ENCODE data around the gene TSN. TPM values are rescaled to one million over a fixed set of nuclear protein-coding genes. Genes with fewer than 3 reads are reported as not detected.

The TSN gene
- polyA plus RNA-seq, 1 donor (not counting 4 experiments of a cell fraction or from before 2014, with no cell fraction given): 78.4 TPM

GRCh38 chr2:121764681-121765228 is 9.3 kb downstream of the TSN start:
- peaks cover 2% of the 10 kb centered on the region for H3K9me1 ChIP-seq (ENCODE audit: control insufficient read depth, extremely low read depth, insufficient read depth, low read length)

GRCh38 chr2:121766624-121767023 is 11.2 kb downstream of the TSN start:
- FAIRE-seq: no peak
- H3K27me3 ChIP-seq (ENCODE audit: control insufficient read depth, extremely low read depth, insufficient read depth, low read length): no peaks in the 10 kb centered on the region
- peaks cover 19 to 30% of the 10 kb centered on the region in 2 experiments for H3K36me3 ChIP-seq (ENCODE audit: control insufficient read depth in 2 of 2, extremely low read depth in 1 of 2, insufficient read depth in 2 of 2, low read length in 2 of 2)
- H4K20me1 ChIP-seq (ENCODE audit: control insufficient read depth, extremely low read depth, insufficient read depth, low read length): no peaks in the 10 kb centered on the region
- peaks cover 2% of the 10 kb centered on the region for H3K9me1 ChIP-seq (ENCODE audit: control insufficient read depth, extremely low read depth, insufficient read depth, low read length)
- H3K4me3 ChIP-seq (ENCODE audit: control insufficient read depth in 2 of 3, extremely low read depth in 1 of 3, insufficient read depth in 2 of 3, low read depth in 1 of 3, low read length in 3 of 3): no peak overlapping the region
- H3K9ac ChIP-seq (ENCODE audit: control insufficient read depth, extremely low read depth, insufficient read depth, low read length): no peak overlapping the region
- no peak overlapping the region for H3K4me2 ChIP-seq (ENCODE audit: control insufficient read depth, extremely low read depth, insufficient read depth, low read depth, low read length)
- dilution Hi-C loops (cut with MboI; ENCODE audit: extremely low pct_ligation_motif_present, low sequenced_read_pairs): no loop called here
- H3K4me1 ChIP-seq (ENCODE audit: control insufficient read depth, extremely low read depth, insufficient read depth, low read length): peaks cover 15% of the 10 kb centered on the region
- H2AFZ ChIP-seq (ENCODE audit: control insufficient read depth, low read length): no peak overlapping the region
- no peak for DNase-seq (ENCODE audit: low read depth, low spot score)
- no peaks in the 10 kb centered on the region for H3K9me3 ChIP-seq (ENCODE audit: control insufficient read depth, low read depth, low read length)
- TF ChIP-seq EZH2 (IDR thresholded peaks at IDR 0.05; ENCODE audit: low read length) (no peak), CTCF (optimal IDR thresholded peaks at IDR 0.05 in 1 of 3, IDR thresholded peaks at IDR 0.05 in 1 of 3, conservative IDR thresholded peaks at IDR 0.05 in 1 of 3; ENCODE audit: extremely low read depth in 1 of 3, insufficient read depth in 2 of 3, low read length in 3 of 3) (no peak)
- H3K27ac ChIP-seq (ENCODE audit: control insufficient read depth, insufficient read depth, low read length): no peak overlapping the region
- no peaks in the 10 kb centered on the region for H3K79me2 ChIP-seq (ENCODE audit: control insufficient read depth, insufficient read depth, low read length)

More at GRCh38 chr2:121764681-121765228, 9.3 kb downstream of the TSN start:
- H3K9ac ChIP-seq (ENCODE audit: control insufficient read depth, extremely low read depth, insufficient read depth, low read length): no peak overlapping the region
- DNase-seq (ENCODE audit: low read depth, low spot score): no peak
- H3K79me2 ChIP-seq (ENCODE audit: control insufficient read depth, insufficient read depth, low read length): peaks cover 1% of the 10 kb centered on the region
- no peaks in the 10 kb centered on the region for H4K20me1 ChIP-seq (ENCODE audit: control insufficient read depth, extremely low read depth, insufficient read depth, low read length)
- no peak for TF ChIP-seq EZH2 (IDR thresholded peaks at IDR 0.05; ENCODE audit: low read length)
- TF ChIP-seq CTCF (optimal IDR thresholded peaks at IDR 0.05 in 1 of 3, IDR thresholded peaks at IDR 0.05 in 1 of 3, conservative IDR thresholded peaks at IDR 0.05 in 1 of 3; ENCODE audit: extremely low read depth in 1 of 3, insufficient read depth in 2 of 3, low read length in 3 of 3): no peak
- dilution Hi-C loops (cut with MboI; ENCODE audit: extremely low pct_ligation_motif_present, low sequenced_read_pairs): no loop called here
- no peaks in the 10 kb centered on the region for H3K27me3 ChIP-seq (ENCODE audit: control insufficient read depth, extremely low read depth, insufficient read depth, low read length)
- H3K9me3 ChIP-seq (ENCODE audit: control insufficient read depth, low read depth, low read length): no peaks in the 10 kb centered on the region
- H2AFZ ChIP-seq (ENCODE audit: control insufficient read depth, low read length): no peak overlapping the region
- FAIRE-seq: peak; percentile 49
- H3K4me3 ChIP-seq (ENCODE audit: control insufficient read depth in 2 of 3, extremely low read depth in 1 of 3, insufficient read depth in 2 of 3, low read depth in 1 of 3, low read length in 3 of 3): no peak overlapping the region
- peaks cover 24 to 30% of the 10 kb centered on the region in 2 experiments for H3K36me3 ChIP-seq (ENCODE audit: control insufficient read depth in 2 of 2, extremely low read depth in 1 of 2, insufficient read depth in 2 of 2, low read length in 2 of 2)
- peak overlapping the region; percentile 22 for H3K27ac ChIP-seq (ENCODE audit: control insufficient read depth, insufficient read depth, low read length)
- peaks cover 15% of the 10 kb centered on the region for H3K4me1 ChIP-seq (ENCODE audit: control insufficient read depth, extremely low read depth, insufficient read depth, low read length)
- H3K4me2 ChIP-seq (ENCODE audit: control insufficient read depth, extremely low read depth, insufficient read depth, low read depth, low read length): peak overlapping the region; percentile 22

Measured in keratinocyte (primary cell).